ENCODE measurements around the gene TNK2.

GRCh38 chr3:195881276-195881988, 26.9 kb downstream of the TNK2 start:
- TF ChIP-seq CTCF (IDR thresholded peaks at IDR 0.05; ENCODE audit: low read length) (no peak), EZH2 (IDR thresholded peaks at IDR 0.05; ENCODE audit: borderline replicate concordance, low read length) (no peak)
